ENCODE data around the gene ARHGEF9. TPM values are rescaled to one million over a fixed set of nuclear protein-coding genes. Genes with fewer than 3 reads are reported as not detected.
"Not testable (repeated sequence)": the region's sequence is repeated elsewhere in the genome, so short reads cannot be mapped to it uniquely, and the experiment has no call there.

The ARHGEF9 gene
- total RNA-seq, 1 experiment from 2014 or later = 8.3 TPM

GRCh38 chrX:63809173-63809572 is 24.2 kb upstream of the ARHGEF9 start:
- POLR2A ChIA-PET (ENCODE audit: unreplicated experiment) = no interaction called here
- intact Hi-C loops (cut with micrococcal nuclease) = no loop called here

GRCh38 chrX:63795406-63795805 is 10.4 kb upstream of the ARHGEF9 start:
- DNase-seq; H4K20me1 ChIP-seq (ENCODE audit: low read length); BruUV-seq (replicated peaks); intact Hi-C loops (cut with micrococcal nuclease); H2AFZ ChIP-seq (ENCODE audit: low read length); H3K9ac ChIP-seq (ENCODE audit: low read length); CTCF ChIA-PET; ATAC-seq; H3K27ac ChIP-seq (ENCODE audit: low read length); H3F3A ChIP-seq (ENCODE audit: low read length, unreplicated experiment); H3K4me3 ChIP-seq (ENCODE audit: low read length); H3K9me2 ChIP-seq (replicated peaks; ENCODE audit: low read length); POLR2A ChIA-PET (ENCODE audit: unreplicated experiment); H3K9me3 ChIP-seq (ENCODE audit: low read length); H3K36me3 ChIP-seq (ENCODE audit: low read depth, low read length); H3K4me2 ChIP-seq (ENCODE audit: low read length); H3K79me2 ChIP-seq (ENCODE audit: low read length); H3K4me1 ChIP-seq (ENCODE audit: insufficient read depth, low read length): not testable (repeated sequence)
- H3K27me3 ChIP-seq (ENCODE audit: low read length) = peaks cover 14% of the 10 kb centered on the region; the same call in 1 of the 2 replicates

More at GRCh38 chrX:63809173-63809572, 24.2 kb upstream of the ARHGEF9 start:
- Histone ChIP-seq H3K27ac (ENCODE audit: low read length) (no peak overlapping the region), H3K9me3 (ENCODE audit: low read length) (no peaks in the 10 kb centered on the region), H3K36me3 (ENCODE audit: low read depth, low read length) (no peaks in the 10 kb centered on the region), H3K4me2 (ENCODE audit: low read length) (no peak overlapping the region), H3F3A (ENCODE audit: low read length, unreplicated experiment) (no peaks in the 10 kb centered on the region), H4K20me1 (ENCODE audit: low read length) (no peaks in the 10 kb centered on the region), H3K79me2 (ENCODE audit: low read length) (no peaks in the 10 kb centered on the region), H3K27me3 (ENCODE audit: low read length) (no peaks in the 10 kb centered on the region), H2AFZ (ENCODE audit: low read length) (no peak overlapping the region), H3K4me1 (ENCODE audit: insufficient read depth, low read length) (no peaks in the 10 kb centered on the region), H3K9ac (ENCODE audit: low read length) (no peak overlapping the region), H3K9me2 (replicated peaks; ENCODE audit: low read length) (no peaks in the 10 kb centered on the region), H3K4me3 (ENCODE audit: low read length) (no peak overlapping the region)
- CTCF ChIA-PET = no interaction called here
- no peak for TF ChIP-seq EZH2 (IDR thresholded peaks at IDR 0.05; ENCODE audit: low read length, unreplicated experiment)
- TF ChIP-seq CTCF (conservative IDR thresholded peaks at IDR 0.05; ENCODE audit: low read depth, low read length) = no peak
- TF ChIP-seq EZH2phosphoT487 (IDR thresholded peaks at IDR 0.05; ENCODE audit: borderline replicate concordance, low read length) = no peak
- DNase-seq (no peak), ATAC-seq (no peak)
- BruUV-seq (replicated peaks) = no TSS peak

- Histone ChIP-seq H3K27ac (ENCODE audit: low read length) (no peak overlapping the region), H3F3A (ENCODE audit: low read length, unreplicated experiment) (no peaks in the 10 kb centered on the region), H3K4me3 (ENCODE audit: low read length) (no peak overlapping the region), H2AFZ (ENCODE audit: low read length) (no peak overlapping the region), H4K20me1 (ENCODE audit: low read length) (no peaks in the 10 kb centered on the region), H3K9ac (ENCODE audit: low read length) (no peak overlapping the region), H3K36me3 (ENCODE audit: low read depth, low read length) (no peaks in the 10 kb centered on the region), H3K9me2 (replicated peaks; ENCODE audit: low read length) (no peaks in the 10 kb centered on the region), H3K27me3 (ENCODE audit: low read length) (no peaks in the 10 kb centered on the region), H3K9me3 (ENCODE audit: low read length) (no peaks in the 10 kb centered on the region), H3K79me2 (ENCODE audit: low read length) (no peaks in the 10 kb centered on the region), H3K4me2 (ENCODE audit: low read length) (no peak overlapping the region), H3K4me1 (ENCODE audit: insufficient read depth, low read length) (no peaks in the 10 kb centered on the region)
- ATAC-seq (no peak), DNase-seq (no peak)
- no peak for TF ChIP-seq CTCF (conservative IDR thresholded peaks at IDR 0.05; ENCODE audit: low read depth, low read length)
- no TSS peak for BruUV-seq (replicated peaks)
- ChIA-PET CTCF (no interaction called here), POLR2A (ENCODE audit: unreplicated experiment) (no interaction called here)
- intact Hi-C loops (cut with micrococcal nuclease) = no loop called here
These were observed 660 bp upstream of the ARHGEF9 start for GRCh38 chrX:63785708-63786040.
